ENCODE results near the gene TBC1D25.

The TBC1D25 gene

GRCh38 chrX:48601741-48602394 is 62.4 kb downstream of the TBC1D25 start:
- peaks cover 40% of the 10 kb centered on the region for H3K36me3 ChIP-seq (ENCODE audit: control insufficient read depth, insufficient read depth, low read length)
- no peak overlapping the region for H3K27ac ChIP-seq (ENCODE audit: low read depth, low read length)
- H3K27me3 ChIP-seq (ENCODE audit: control insufficient read depth, insufficient read depth, low read length), result no peaks in the 10 kb centered on the region
- H3K4me3 ChIP-seq (ENCODE audit: low read depth, low read length), result no peak overlapping the region
- peaks cover 4% of the 10 kb centered on the region; the same call in 1 of the 2 replicates for H3K4me1 ChIP-seq (ENCODE audit: control insufficient read depth, insufficient read depth, low read length)
- peaks cover 28% of the 10 kb centered on the region; the same call in 1 of the 2 replicates for H3K9me3 ChIP-seq (ENCODE audit: control insufficient read depth, insufficient read depth, low read depth, low read length)
- H3K9ac ChIP-seq (ENCODE audit: low read length), result no peak overlapping the region

GRCh38 chrX:48604701-48605100 is 65.2 kb downstream of the TBC1D25 start:
- no peak overlapping the region for H3K9ac ChIP-seq (ENCODE audit: low read length)

GRCh38 chrX:48606091-48606490 is 66.6 kb downstream of the TBC1D25 start:
- Histone ChIP-seq H3K9me3 (ENCODE audit: control insufficient read depth, insufficient read depth, low read depth, low read length) (peaks cover 12% of the 10 kb centered on the region; the same call in 1 of the 2 replicates), H3K4me3 (ENCODE audit: low read depth, low read length) (no peak overlapping the region), H3K9ac (ENCODE audit: low read length) (no peak overlapping the region), H3K4me1 (ENCODE audit: control insufficient read depth, insufficient read depth, low read length) (no peaks in the 10 kb centered on the region), H3K27ac (ENCODE audit: low read depth, low read length) (no peak overlapping the region), H3K36me3 (ENCODE audit: control insufficient read depth, insufficient read depth, low read length) (peaks cover 27% of the 10 kb centered on the region), H3K27me3 (ENCODE audit: control insufficient read depth, insufficient read depth, low read length) (no peaks in the 10 kb centered on the region)

More at GRCh38 chrX:48604701-48605100, 65.2 kb downstream of the TBC1D25 start:
- Histone ChIP-seq H3K36me3 (ENCODE audit: control insufficient read depth, insufficient read depth, low read length) (peaks cover 37% of the 10 kb centered on the region), H3K4me1 (ENCODE audit: control insufficient read depth, insufficient read depth, low read length) (no peaks in the 10 kb centered on the region), H3K27ac (ENCODE audit: low read depth, low read length) (no peak overlapping the region), H3K4me3 (ENCODE audit: low read depth, low read length) (no peak overlapping the region), H3K9me3 (ENCODE audit: control insufficient read depth, insufficient read depth, low read depth, low read length) (peaks cover 17% of the 10 kb centered on the region; the same call in 1 of the 2 replicates), H3K27me3 (ENCODE audit: control insufficient read depth, insufficient read depth, low read length) (no peaks in the 10 kb centered on the region)

GRCh38 chrX:48611703-48612102 is 72.2 kb downstream of the TBC1D25 start:
- peaks cover 2% of the 10 kb centered on the region; the same call in 1 of the 2 replicates for H3K9me3 ChIP-seq (ENCODE audit: control insufficient read depth, insufficient read depth, low read depth, low read length)
- H3K4me1 ChIP-seq (ENCODE audit: control insufficient read depth, insufficient read depth, low read length), result no peaks in the 10 kb centered on the region
- no peaks in the 10 kb centered on the region for H3K36me3 ChIP-seq (ENCODE audit: control insufficient read depth, insufficient read depth, low read length)
- no peaks in the 10 kb centered on the region for H3K27me3 ChIP-seq (ENCODE audit: control insufficient read depth, insufficient read depth, low read length)
- H3K4me3 ChIP-seq (ENCODE audit: low read depth, low read length), result no peak overlapping the region
- no peak overlapping the region for H3K27ac ChIP-seq (ENCODE audit: low read depth, low read length)
- H3K9ac ChIP-seq (ENCODE audit: low read length), result no peak overlapping the region
